GM23248 (cell line): ENCODE data around the gene ZC2HC1C.

Source experiments
- EZH2 ChIP-seq: fragments of 200-600 bp; sonication (generic); IDR thresholded peaks from 2 replicates; pipeline ENCODE4 v1.6.1; 2018; ENCODE audit warnings: antibody characterized with exemption, mild to moderate bottlenecking; ENCODE audit not compliant: insufficient read depth, poor library complexity, severe bottlenecking
- EZH2phosphoT487 ChIP-seq: fragments of 200-600 bp; sonication (generic); IDR thresholded peaks from 2 replicates; pipeline ENCODE4 v1.6.1; 2018; ENCODE audit warnings: antibody characterized with exemption, moderate library complexity, mild to moderate bottlenecking, low read depth; ENCODE audit not compliant: insufficient read depth

GRCh38 chr14:75119056-75119455, 49.6 kb downstream of the ZC2HC1C start:
- TF ChIP-seq EZH2phosphoT487 (no peak), EZH2 (no peak)
